Measurements from ENCODE around the gene DLX2. TPM values are rescaled to one million over a fixed set of nuclear protein-coding genes. Genes with fewer than 3 reads are reported as not detected.

Gene DLX2
- total and polyA plus RNA-seq, 2 of the 13 experiments (the other 11 are each of a cell fraction or from before 2014, with no cell fraction given) = 0.07 to 0.15 TPM

DNA sequence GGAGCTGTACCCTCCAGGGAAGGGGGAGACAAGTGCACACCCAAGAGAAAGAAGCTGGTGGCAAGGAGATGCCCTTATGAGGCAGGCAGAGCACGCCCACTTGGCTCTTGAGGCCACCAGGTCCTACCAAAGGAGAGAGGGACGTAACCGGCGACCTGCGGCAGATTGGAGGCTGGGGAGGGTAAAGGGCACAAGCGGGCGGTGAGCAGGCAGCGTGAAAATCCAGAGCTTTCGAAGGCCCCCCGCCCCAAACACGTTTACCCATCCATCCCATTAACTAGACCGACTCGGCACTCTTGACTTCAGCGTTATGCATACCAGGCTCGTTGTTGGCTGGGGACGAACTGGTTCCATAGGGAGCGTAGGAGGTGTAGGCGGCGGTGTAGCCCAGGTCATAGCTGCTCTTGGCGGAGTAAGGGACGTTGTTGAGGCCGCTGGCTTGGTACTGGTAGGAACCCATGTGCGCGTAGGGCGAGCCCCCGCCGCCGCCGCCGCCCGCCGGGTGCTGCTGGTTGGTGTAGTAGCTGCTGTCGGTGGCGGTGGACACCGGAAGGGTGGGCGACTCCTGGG lies 794 bp downstream of the DLX2 start (continued):
- TF ChIP-seq, protein P1, sequence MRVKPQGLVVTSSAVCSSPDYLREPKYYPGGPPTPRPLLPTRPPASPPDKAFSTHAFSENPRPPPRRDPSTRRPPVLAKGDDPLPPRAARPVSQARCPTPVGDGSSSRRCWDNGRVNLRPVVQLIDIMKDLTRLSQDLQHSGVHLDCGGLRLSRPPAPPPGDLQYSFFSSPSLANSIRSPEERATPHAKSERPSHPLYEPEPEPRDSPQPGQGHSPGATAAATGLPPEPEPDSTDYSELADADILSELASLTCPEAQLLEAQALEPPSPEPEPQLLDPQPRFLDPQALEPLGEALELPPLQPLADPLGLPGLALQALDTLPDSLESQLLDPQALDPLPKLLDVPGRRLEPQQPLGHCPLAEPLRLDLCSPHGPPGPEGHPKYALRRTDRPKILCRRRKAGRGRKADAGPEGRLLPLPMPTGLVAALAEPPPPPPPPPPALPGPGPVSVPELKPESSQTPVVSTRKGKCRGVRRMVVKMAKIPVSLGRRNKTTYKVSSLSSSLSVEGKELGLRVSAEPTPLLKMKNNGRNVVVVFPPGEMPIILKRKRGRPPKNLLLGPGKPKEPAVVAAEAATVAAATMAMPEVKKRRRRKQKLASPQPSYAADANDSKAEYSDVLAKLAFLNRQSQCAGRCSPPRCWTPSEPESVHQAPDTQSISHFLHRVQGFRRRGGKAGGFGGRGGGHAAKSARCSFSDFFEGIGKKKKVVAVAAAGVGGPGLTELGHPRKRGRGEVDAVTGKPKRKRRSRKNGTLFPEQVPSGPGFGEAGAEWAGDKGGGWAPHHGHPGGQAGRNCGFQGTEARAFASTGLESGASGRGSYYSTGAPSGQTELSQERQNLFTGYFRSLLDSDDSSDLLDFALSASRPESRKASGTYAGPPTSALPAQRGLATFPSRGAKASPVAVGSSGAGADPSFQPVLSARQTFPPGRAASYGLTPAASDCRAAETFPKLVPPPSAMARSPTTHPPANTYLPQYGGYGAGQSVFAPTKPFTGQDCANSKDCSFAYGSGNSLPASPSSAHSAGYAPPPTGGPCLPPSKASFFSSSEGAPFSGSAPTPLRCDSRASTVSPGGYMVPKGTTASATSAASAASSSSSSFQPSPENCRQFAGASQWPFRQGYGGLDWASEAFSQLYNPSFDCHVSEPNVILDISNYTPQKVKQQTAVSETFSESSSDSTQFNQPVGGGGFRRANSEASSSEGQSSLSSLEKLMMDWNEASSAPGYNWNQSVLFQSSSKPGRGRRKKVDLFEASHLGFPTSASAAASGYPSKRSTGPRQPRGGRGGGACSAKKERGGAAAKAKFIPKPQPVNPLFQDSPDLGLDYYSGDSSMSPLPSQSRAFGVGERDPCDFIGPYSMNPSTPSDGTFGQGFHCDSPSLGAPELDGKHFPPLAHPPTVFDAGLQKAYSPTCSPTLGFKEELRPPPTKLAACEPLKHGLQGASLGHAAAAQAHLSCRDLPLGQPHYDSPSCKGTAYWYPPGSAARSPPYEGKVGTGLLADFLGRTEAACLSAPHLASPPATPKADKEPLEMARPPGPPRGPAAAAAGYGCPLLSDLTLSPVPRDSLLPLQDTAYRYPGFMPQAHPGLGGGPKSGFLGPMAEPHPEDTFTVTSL (CRISPR knock-in tag; IDR thresholded peaks at IDR 0.05; ENCODE audit: borderline replicate concordance) = no peak
- TF ChIP-seq ATF6 (CRISPR knock-in tag; conservative IDR thresholded peaks at IDR 0.05) = no peak
- 0 out of 2 replicates have a peak, but pooled peaks have one; percentile 22 for TF ChIP-seq ZNF296 (CRISPR knock-in tag; conservative IDR thresholded peaks at IDR 0.05)
- TF ChIP-seq TMF1 (CRISPR knock-in tag; IDR thresholded peaks at IDR 0.05; ENCODE audit: low read depth) = no peak
- 0 out of 2 replicates have a peak, but pooled peaks have one; percentile 60 for TF ChIP-seq ZNF891 (CRISPR knock-in tag; IDR thresholded peaks at IDR 0.05)
- TF ChIP-seq, protein P2, sequence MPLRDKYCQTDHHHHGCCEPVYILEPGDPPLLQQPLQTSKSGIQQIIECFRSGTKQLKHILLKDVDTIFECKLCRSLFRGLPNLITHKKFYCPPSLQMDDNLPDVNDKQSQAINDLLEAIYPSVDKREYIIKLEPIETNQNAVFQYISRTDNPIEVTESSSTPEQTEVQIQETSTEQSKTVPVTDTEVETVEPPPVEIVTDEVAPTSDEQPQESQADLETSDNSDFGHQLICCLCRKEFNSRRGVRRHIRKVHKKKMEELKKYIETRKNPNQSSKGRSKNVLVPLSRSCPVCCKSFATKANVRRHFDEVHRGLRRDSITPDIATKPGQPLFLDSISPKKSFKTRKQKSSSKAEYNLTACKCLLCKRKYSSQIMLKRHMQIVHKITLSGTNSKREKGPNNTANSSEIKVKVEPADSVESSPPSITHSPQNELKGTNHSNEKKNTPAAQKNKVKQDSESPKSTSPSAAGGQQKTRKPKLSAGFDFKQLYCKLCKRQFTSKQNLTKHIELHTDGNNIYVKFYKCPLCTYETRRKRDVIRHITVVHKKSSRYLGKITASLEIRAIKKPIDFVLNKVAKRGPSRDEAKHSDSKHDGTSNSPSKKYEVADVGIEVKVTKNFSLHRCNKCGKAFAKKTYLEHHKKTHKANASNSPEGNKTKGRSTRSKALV (CRISPR knock-in tag; IDR thresholded peaks at IDR 0.05) = 0 out of 2 replicates have a peak, but pooled peaks have one; percentile 25
- TF ChIP-seq, protein P3, sequence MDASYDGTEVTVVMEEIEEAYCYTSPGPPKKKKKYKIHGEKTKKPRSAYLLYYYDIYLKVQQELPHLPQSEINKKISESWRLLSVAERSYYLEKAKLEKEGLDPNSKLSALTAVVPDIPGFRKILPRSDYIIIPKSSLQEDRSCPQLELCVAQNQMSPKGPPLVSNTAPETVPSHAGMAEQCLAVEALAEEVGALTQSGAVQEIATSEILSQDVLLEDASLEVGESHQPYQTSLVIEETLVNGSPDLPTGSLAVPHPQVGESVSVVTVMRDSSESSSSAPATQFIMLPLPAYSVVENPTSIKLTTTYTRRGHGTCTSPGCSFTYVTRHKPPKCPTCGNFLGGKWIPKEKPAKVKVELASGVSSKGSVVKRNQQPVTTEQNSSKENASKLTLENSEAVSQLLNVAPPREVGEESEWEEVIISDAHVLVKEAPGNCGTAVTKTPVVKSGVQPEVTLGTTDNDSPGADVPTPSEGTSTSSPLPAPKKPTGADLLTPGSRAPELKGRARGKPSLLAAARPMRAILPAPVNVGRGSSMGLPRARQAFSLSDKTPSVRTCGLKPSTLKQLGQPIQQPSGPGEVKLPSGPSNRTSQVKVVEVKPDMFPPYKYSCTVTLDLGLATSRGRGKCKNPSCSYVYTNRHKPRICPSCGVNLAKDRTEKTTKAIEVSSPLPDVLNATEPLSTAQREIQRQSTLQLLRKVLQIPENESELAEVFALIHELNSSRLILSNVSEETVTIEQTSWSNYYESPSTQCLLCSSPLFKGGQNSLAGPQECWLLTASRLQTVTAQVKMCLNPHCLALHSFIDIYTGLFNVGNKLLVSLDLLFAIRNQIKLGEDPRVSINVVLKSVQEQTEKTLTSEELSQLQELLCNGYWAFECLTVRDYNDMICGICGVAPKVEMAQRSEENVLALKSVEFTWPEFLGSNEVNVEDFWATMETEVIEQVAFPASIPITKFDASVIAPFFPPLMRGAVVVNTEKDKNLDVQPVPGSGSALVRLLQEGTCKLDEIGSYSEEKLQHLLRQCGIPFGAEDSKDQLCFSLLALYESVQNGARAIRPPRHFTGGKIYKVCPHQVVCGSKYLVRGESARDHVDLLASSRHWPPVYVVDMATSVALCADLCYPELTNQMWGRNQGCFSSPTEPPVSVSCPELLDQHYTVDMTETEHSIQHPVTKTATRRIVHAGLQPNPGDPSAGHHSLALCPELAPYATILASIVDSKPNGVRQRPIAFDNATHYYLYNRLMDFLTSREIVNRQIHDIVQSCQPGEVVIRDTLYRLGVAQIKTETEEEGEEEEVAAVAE (CRISPR knock-in tag; IDR thresholded peaks at IDR 0.05; ENCODE audit: borderline replicate concordance) = no peak
- TF ChIP-seq SP5 (CRISPR knock-in tag; IDR thresholded peaks at IDR 0.05; ENCODE audit: borderline replicate concordance, low read depth) = no peak
- TF ChIP-seq ZNF574 (CRISPR knock-in tag; IDR thresholded peaks at IDR 0.05) = no peak
